ENCODE data around the gene TPSAB1.

Gene TPSAB1

DNA sequence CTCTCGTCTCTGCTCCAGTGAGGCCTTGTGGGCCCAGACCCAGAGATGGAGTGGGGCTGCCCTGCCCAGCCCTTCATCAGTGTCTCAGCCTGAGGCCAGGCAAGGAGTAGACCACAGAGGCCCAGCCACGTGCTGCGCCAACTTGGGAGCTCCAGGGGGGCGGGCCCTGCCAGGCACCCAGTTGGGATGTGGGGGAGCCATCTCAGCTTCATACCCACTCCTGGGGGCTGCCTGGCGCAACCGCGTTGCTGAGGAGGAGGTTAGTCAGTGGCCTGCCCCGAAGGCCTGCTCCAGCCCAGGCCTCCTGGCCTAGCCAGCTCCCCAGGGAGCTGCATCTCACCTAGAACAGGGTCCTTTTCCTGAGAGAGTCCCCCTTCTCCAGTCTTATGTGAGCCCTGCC, 27.3 kb upstream of the TPSAB1 start:
- TF ChIP-seq, protein P1, sequence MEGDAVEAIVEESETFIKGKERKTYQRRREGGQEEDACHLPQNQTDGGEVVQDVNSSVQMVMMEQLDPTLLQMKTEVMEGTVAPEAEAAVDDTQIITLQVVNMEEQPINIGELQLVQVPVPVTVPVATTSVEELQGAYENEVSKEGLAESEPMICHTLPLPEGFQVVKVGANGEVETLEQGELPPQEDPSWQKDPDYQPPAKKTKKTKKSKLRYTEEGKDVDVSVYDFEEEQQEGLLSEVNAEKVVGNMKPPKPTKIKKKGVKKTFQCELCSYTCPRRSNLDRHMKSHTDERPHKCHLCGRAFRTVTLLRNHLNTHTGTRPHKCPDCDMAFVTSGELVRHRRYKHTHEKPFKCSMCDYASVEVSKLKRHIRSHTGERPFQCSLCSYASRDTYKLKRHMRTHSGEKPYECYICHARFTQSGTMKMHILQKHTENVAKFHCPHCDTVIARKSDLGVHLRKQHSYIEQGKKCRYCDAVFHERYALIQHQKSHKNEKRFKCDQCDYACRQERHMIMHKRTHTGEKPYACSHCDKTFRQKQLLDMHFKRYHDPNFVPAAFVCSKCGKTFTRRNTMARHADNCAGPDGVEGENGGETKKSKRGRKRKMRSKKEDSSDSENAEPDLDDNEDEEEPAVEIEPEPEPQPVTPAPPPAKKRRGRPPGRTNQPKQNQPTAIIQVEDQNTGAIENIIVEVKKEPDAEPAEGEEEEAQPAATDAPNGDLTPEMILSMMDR (IDR thresholded peaks at IDR 0.05): no peak

DNA sequence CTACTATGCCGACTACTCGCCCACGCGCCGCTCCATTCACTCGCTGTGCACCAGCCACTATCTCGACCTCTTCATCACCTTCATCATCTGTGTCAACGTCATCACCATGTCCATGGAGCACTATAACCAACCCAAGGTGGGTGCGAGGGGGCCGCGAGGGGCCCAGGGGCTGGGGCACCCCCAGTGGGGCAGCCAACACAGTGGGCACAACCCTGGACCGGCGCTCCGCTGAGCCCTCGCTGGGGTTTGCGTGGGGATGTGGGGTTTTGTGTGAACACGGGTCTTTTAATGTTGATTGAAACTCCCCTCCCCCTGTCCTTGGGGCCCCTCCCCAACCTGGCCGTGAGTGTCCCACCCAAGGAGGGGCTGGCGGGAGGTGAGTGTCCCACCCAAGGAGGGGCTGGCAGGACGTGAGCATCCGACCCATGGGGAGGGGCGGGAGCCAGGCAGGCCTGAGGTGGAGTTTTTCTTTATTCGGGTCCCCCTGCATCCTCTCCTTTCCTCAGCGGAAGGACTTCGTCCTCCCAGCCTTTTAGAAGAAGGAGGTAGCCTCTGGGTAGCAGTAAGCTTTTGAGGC, 26.6 kb upstream of the TPSAB1 start:
- TF ChIP-seq, protein P1 (IDR thresholded peaks at IDR 0.05): no peak

DNA sequence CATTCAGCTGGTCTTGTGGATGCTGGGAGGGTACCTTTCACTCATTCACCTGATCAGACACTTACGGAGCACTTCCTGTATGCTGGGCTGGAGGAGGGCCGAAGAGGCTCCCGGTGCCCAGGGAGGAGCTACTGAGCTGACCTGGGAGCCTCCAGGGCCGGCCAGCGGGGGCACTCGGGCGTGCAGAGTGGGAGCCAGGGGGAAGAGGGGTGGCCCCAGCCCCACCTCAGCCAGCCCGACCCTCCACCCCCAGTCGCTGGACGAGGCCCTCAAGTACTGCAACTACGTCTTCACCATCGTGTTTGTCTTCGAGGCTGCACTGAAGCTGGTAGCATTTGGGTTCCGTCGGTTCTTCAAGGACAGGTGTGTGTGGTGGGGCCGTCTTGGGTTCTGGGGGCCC, 25.8 kb upstream of the TPSAB1 start:
- TF ChIP-seq, protein P1 (IDR thresholded peaks at IDR 0.05): no peak

DNA sequence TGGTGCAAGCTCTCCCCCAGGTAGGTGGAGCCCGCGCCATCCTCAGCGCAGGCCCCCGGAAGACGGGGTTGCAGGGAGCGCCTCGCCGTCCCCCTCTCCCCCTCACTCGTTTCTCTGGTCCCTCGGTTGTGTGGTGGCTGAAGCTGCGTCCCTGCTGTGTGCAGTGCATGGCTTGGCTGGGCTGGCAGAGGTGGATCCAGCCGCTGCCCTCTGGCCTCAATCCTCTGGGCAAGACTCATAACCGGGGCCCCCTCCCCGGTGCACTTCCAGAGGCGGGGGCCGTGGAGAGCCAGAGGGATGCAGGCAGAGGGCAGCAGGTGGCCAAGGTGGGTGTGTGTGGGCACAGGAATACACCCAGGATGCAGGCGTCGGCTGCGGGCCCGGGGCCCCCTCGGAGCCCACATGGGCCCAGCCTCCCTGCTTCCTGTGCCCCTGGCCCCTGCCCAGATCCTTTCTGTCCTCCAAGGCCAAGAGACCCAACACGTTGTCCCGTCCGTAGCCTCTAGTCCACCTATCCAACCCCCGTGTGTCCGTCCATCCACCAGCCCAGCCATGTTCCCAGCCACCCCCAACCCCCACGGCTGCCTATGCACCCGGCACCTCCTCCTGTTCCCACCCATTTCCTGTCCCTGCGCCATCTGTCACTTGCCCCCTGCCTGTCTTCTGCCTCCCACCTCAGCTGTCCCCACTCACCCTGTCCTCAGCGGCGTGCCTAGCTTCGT, 24.8 kb upstream of the TPSAB1 start:
- TF ChIP-seq, protein P1 (IDR thresholded peaks at IDR 0.05): no peak

DNA sequence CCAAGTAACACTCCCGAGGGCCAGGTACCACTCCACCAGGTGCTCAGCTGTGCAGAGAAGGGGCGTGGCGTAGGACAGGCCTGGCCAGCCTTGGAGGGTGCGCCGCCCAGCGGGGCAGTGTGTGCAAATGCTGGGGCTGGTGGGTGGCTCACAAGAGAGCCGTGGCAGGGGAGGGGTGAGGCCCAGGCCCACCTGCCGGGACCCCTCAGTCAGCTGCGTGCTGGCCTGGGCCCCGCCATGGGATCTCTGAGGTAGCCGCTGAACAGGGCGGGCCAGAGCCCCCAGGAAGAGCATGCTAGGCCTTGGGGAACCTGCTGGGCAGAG, 24.2 kb upstream of the TPSAB1 start:
- TF ChIP-seq, protein P1 (IDR thresholded peaks at IDR 0.05): no peak

DNA sequence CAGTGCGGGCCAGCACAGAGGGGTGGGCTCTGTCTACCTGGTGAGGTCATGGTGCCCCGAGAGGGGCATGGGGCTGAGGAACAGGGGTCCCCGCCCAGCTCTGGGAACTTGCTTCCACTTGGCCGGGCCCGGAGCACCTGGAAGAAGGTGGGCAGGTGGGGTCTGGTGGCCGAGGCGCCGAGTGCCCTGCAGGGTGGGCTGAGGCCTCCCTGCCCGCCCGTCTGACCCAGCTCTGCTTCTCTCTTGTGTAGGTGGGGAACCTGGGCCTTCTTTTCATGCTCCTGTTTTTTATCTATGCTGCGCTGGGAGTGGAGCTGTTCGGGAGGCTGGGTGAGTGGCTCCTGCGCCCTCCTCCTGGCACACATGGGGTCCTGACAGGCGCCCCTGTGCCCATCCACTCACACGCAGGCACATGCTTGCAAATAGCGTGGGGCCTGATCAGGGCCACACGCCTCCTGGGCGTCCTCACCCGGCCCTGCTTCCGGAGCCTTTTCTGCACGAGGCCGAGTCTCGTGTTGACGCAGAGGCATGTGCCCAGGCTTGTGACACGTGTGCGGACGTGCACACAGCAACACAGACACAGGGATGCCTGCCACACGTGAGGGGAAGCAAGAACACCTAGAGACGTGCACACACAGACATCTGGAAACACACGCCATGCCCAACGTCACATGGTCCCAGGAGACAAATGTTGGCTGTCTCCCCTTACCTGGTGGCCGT, 23.7 kb upstream of the TPSAB1 start:
- TF ChIP-seq, protein P1 (IDR thresholded peaks at IDR 0.05): no peak

DNA sequence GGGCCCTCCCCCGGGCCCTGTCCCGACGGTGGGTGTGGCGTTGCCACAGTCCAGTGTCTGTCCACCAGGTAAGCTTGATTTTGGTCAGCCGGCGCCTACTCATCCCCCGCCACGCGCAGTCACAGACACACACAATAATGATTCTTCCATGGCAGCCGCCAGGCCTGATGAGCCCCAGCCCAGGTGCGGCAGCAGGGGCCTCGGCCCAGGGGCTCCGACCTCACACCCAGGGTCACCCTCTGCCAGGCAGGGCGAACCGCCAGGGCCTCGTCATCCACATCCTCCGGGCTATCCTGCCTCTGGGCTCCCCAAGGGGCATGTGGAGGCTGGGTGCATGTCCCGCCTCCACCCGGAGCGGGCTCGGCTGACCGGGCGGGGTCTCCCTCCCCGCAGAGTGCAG, 23.0 kb upstream of the TPSAB1 start:
- TF ChIP-seq, protein P1 (IDR thresholded peaks at IDR 0.05): no peak

Measured in LNCAP (cell line).